IMR-90 (cell line): ENCODE measurements around the gene CIAO2A. TPM values are rescaled to one million over a fixed set of nuclear protein-coding genes. Genes with fewer than 3 reads are reported as not detected.

Experiments used
- CEBPB ChIP-seq: IDR thresholded peaks from 2 replicates; pipeline ENCODE4 v1.6.1; 2012; ENCODE audit warnings: low read depth, low read length, improper control_type of control experiment
- CHD1 ChIP-seq: IDR thresholded peaks from 2 replicates; pipeline ENCODE4 v1.6.1; 2012; ENCODE audit warnings: low read depth, low read length, improper control_type of control experiment
- MAZ ChIP-seq: IDR thresholded peaks from 2 replicates; pipeline ENCODE4 v1.6.1; 2012; ENCODE audit warnings: low read depth, mild to moderate bottlenecking, low read length, improper control_type of control experiment, moderate library complexity, borderline replicate concordance
- POLR2A ChIP-seq: IDR thresholded peaks from 2 replicates; pipeline ENCODE4 v1.6.1; 2012; ENCODE audit warnings: mild to moderate bottlenecking, low read depth, low read length
- polyA plus RNA-seq, 3 experiments: library from polyadenylated mRNA; depleted of rRNA; stranded (reverse); fragments of >200 nt; gene quantifications; 2 replicates each; pipeline ENCODE4 v1.2.3, GENCODE V29; 2012; ENCODE audit warnings: low replicate concordance in 1 of 3
- total RNA-seq: library from RNA; depleted of rRNA; stranded (reverse); fragments of >200 nt; gene quantifications from 2 replicates; pipeline ENCODE4 v1.2.3, GENCODE V29; 2012
- TF ChIP-seq, protein P1 (sequence below): fragments of 150-350 bp; IDR thresholded peaks from 2 replicates; pipeline ENCODE4 v1.6.1; 2016; ENCODE audit warnings: low read depth, mild to moderate bottlenecking, low read length, moderate library complexity, borderline replicate concordance

Gene CIAO2A
- total and polyA plus RNA-seq, 2 of the 4 experiments (the other 2 are of a cell fraction): 36.7 to 38.3 TPM

DNA sequence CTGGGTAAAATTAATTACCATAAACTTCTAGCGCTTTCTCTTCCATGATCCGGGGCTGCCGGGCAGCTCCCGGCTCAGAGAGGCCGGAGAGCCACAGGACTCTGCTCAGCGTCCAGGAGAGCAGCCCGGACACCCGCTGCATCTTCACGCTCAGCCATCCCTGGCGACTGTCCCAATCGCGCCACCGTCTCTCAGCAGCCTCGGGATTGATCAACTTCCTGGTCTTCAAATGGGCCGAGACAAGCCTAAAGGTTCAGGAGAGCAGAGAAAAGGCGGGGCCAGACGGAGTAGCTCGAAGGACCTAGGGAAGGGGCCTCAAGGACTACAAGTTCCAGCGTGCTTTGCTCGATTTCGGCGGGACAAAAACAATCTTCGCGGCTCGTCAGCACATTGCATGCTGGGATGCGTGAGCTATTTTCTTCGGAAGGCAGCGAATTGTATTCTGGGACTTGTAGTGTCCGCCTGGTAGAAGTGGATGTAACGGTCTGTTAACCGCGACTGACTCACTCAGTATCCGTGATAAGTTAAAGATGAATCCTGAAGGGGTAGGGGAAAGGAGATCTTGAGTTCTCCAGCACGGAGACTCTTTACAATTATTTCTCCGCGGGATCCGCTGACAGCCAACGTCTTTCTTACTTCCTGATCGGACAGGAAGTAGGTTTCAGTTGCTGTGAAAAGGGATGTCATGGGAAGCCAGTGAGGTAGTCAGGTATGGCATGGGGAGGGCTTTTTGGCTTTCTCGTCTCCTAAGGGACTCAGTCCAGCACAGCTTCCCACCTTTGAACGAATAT, at the start of gene CIAO2A (continued):
- TF ChIP-seq, protein P1, sequence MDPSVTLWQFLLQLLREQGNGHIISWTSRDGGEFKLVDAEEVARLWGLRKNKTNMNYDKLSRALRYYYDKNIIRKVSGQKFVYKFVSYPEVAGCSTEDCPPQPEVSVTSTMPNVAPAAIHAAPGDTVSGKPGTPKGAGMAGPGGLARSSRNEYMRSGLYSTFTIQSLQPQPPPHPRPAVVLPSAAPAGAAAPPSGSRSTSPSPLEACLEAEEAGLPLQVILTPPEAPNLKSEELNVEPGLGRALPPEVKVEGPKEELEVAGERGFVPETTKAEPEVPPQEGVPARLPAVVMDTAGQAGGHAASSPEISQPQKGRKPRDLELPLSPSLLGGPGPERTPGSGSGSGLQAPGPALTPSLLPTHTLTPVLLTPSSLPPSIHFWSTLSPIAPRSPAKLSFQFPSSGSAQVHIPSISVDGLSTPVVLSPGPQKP: no peak
- TF ChIP-seq CEBPB (no peak), CHD1 (no peak), POLR2A (peak; percentile 75), MAZ (no peak)
